ENCODE data around the gene DEFB124. TPM values are rescaled to one million over a fixed set of nuclear protein-coding genes. Genes with fewer than 3 reads are reported as not detected.

Gene DEFB124
- total RNA-seq, 1 donor from 2014 or later: not detected

DNA sequence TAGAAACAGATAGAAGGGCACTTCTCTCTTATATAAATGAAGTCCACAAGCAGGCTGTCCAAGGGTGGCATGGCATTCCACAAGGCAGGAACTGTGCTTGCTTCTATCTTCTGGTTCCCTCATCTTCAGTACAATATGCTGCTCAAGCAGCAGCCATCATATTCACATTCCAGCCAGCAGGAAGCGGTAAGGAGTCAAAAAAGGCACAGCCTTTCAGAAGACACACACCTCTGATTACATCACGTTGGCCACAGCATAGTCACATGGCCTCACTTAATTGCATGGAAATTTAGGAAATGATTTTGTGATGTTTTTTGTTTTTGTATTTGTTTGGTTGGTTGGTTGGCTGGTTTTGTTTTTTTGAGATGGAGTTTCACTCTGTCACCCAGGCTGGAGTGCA, 19.2 kb upstream of the DEFB124 start:
- no peak overlapping the region for H3K27ac ChIP-seq
- peaks cover 14% of the 10 kb centered on the region for H3K4me1 ChIP-seq
- no peak overlapping the region for H3K4me3 ChIP-seq
- peak; percentile 66 for ATAC-seq
- no peaks in the 10 kb centered on the region for H3K9me3 ChIP-seq
- DNase-seq: no peak
- H3K27me3 ChIP-seq: no peaks in the 10 kb centered on the region
- H3K36me3 ChIP-seq: no peaks in the 10 kb centered on the region
- peak; percentile 48 for TF ChIP-seq CTCF (IDR thresholded peaks at IDR 0.05)
- intact Hi-C loops (cut with DNase I): no loop called here

DNA sequence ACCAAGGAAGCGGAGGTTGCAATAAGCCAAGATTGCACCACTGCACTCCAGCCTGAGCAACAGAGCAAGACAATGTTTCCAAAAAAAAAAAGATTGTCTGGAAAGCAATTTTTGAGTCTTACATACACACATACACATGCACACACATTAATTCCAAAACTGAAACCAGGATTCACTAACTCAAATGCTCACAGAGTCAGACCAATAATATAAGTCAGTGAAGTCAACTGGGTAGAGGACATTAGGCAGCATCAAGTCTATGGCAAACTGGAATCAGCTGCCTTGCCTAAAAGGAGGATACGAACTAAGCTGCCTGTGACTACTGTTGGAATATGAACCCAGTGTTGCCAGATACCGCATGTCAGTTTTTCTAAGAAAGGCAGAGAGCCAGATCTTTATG, 15.8 kb upstream of the DEFB124 start:
- H3K27me3 ChIP-seq: no peaks in the 10 kb centered on the region
- intact Hi-C loops (cut with DNase I): no loop called here
- no peak for DNase-seq

GRCh38 chr20:31489152-31489551, 14.2 kb upstream of the DEFB124 start:
- intact Hi-C loops (cut with DNase I): no loop called here
- no peaks in the 10 kb centered on the region for H3K4me1 ChIP-seq
- no peaks in the 10 kb centered on the region for H3K36me3 ChIP-seq
- no peak for ATAC-seq
- peaks cover 9% of the 10 kb centered on the region for H3K27me3 ChIP-seq
- no peaks in the 10 kb centered on the region for H3K9me3 ChIP-seq
- H3K4me3 ChIP-seq: no peak overlapping the region
- DNase-seq: no peak
- no peak for TF ChIP-seq CTCF (IDR thresholded peaks at IDR 0.05)
- H3K27ac ChIP-seq: no peak overlapping the region

More for the DNA sequence above, 15.8 kb upstream of the DEFB124 start:
- no peaks in the 10 kb centered on the region for H3K36me3 ChIP-seq
- peaks cover 2% of the 10 kb centered on the region for H3K4me1 ChIP-seq
- ATAC-seq: no peak
- H3K9me3 ChIP-seq: no peaks in the 10 kb centered on the region
- H3K4me3 ChIP-seq: no peak overlapping the region
- no peak overlapping the region for H3K27ac ChIP-seq
- no peak for TF ChIP-seq CTCF (IDR thresholded peaks at IDR 0.05)

GRCh38 chr20:31488115-31488514, 13.2 kb upstream of the DEFB124 start:
- Histone ChIP-seq H3K36me3 (no peaks in the 10 kb centered on the region), H3K4me3 (no peak overlapping the region), H3K27ac (no peak overlapping the region), H3K9me3 (no peaks in the 10 kb centered on the region), H3K27me3 (peaks cover 9% of the 10 kb centered on the region), H3K4me1 (no peaks in the 10 kb centered on the region)
- ATAC-seq (no peak), DNase-seq (no peak)
- no peak for TF ChIP-seq CTCF (IDR thresholded peaks at IDR 0.05)
- intact Hi-C loops (cut with DNase I): no loop called here

DNA sequence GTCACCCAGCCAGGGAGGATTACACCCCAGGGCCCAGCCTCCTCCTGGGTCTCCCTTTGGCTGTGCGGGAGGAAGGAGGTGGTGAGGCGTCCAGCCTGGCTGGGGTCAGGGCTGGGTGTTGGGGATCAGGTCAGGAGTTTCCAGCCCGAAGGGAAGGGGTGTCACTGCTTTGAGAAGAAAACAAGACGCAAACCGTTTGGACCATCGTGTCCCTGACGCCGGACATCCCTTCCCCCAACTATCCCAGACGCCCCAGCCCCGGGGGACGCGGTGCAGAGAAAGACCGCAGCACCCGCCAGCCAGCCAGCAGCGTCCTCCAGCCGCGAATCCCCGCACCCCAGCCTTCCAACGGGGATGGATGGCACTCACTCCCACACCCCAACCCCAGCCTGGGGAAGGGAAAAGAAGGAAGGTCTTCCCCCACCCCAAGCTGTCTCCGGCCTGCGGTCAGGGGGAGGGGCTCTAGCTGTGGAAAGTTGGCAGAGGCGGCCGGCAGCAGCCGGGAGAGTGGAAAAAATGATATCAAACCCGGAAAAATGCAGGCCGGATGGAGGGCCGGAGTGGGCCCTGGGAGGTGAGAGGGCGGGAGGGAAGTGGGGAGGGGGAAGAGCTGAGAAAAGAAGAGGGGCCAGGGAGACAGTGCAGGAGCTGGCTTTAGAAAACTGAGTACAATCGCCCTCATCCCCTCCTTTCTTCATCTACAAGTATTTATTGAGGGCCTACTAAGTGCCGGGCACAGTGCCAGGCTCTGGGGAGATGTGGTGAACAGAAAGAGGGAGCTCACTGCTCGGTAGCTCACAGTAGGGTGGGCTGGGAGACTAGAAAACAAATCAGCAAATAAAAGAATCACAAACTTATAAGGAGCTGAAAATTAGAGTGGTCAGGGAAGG, 10.8 kb upstream of the DEFB124 start:
- peak overlapping the region; percentile 77 for H3K27ac ChIP-seq
- H3K4me1 ChIP-seq: no peaks in the 10 kb centered on the region
- no peaks in the 10 kb centered on the region for H3K36me3 ChIP-seq
- no peak for TF ChIP-seq CTCF (IDR thresholded peaks at IDR 0.05)
- H3K9me3 ChIP-seq: no peaks in the 10 kb centered on the region
- intact Hi-C loops (cut with DNase I): no loop called here
- ATAC-seq: peak; percentile 66
- peaks cover 9% of the 10 kb centered on the region for H3K27me3 ChIP-seq
- peak; percentile 69 for DNase-seq
- peak overlapping the region; percentile 16 for H3K4me3 ChIP-seq
